GM23248 (cell line): Measurements from ENCODE around the gene CHCHD3. TPM values are rescaled to one million over a fixed set of nuclear protein-coding genes. Genes with fewer than 3 reads are reported as not detected.

Experiments
- DNase-seq: peaks from one replicate; pipeline ENCODE4 v3.0.0-alpha.2; 2015
- H2AFZ ChIP-seq: fragments of 200-600 bp; sonication (generic); 2 replicates; pipeline ENCODE4 v1.6.1; 2016; ENCODE audit warnings: antibody characterized with exemption
- H3F3A ChIP-seq: fragments of 200-600 bp; sonication (generic); 2 replicates; pipeline ENCODE4 v1.6.1; 2016; ENCODE audit warnings: mild to moderate bottlenecking, antibody characterized with exemption, mixed run types; ENCODE audit not compliant: insufficient read depth
- H3K27ac ChIP-seq: fragments of 200-600 bp; sonication (generic); 2 replicates; pipeline ENCODE4 v1.5.1; 2016; ENCODE audit warnings: mild to moderate bottlenecking
- H3K27me3 ChIP-seq: fragments of 200-600 bp; sonication (generic); replicated peaks from 2 replicates; pipeline ENCODE4 v1.6.1; 2016; ENCODE audit warnings: mild to moderate bottlenecking; ENCODE audit not compliant: insufficient read depth
- H3K36me3 ChIP-seq: fragments of 200-600 bp; sonication (generic); 2 replicates; pipeline ENCODE4 v1.6.1; 2016; ENCODE audit warnings: low read depth, mild to moderate bottlenecking
- H3K4me1 ChIP-seq: fragments of 200-600 bp; sonication (generic); 2 replicates; pipeline ENCODE4 v1.6.1; 2016; ENCODE audit warnings: mild to moderate bottlenecking; ENCODE audit not compliant: insufficient read depth
- H3K4me2 ChIP-seq: fragments of 200-600 bp; sonication (generic); one replicate; pipeline ENCODE4 v1.6.1; 2016; ENCODE audit warnings: mild to moderate bottlenecking; ENCODE audit not compliant: unreplicated experiment
- H3K4me3 ChIP-seq: fragments of 200-600 bp; sonication (generic); 2 replicates; pipeline ENCODE4 v1.5.1; 2016; ENCODE audit warnings: mild to moderate bottlenecking
- H3K79me2 ChIP-seq: fragments of 200-600 bp; sonication (generic); 2 replicates; pipeline ENCODE4 v1.6.1; 2016; ENCODE audit warnings: mild to moderate bottlenecking; ENCODE audit not compliant: insufficient read depth
- H3K9ac ChIP-seq: fragments of 200-600 bp; sonication (generic); 2 replicates; pipeline ENCODE4 v1.6.1; 2016; ENCODE audit warnings: mild to moderate bottlenecking
- H3K9me2 ChIP-seq: fragments of 200-600 bp; sonication (generic); 2 replicates; pipeline ENCODE4 v1.6.1; 2016; ENCODE audit warnings: mixed run types, mild to moderate bottlenecking, moderate library complexity; ENCODE audit not compliant: insufficient read depth
- H3K9me3 ChIP-seq: fragments of 200-600 bp; sonication (generic); one replicate; pipeline ENCODE4 v1.6.1; 2017; ENCODE audit warnings: low read depth
- H4K20me1 ChIP-seq: fragments of 200-600 bp; sonication (generic); 2 replicates; pipeline ENCODE4 v1.6.0; 2016; ENCODE audit not compliant: insufficient read depth
- EZH2 ChIP-seq: fragments of 200-600 bp; sonication (generic); IDR thresholded peaks from 2 replicates; pipeline ENCODE4 v1.6.1; 2018; ENCODE audit warnings: antibody characterized with exemption, mild to moderate bottlenecking; ENCODE audit not compliant: insufficient read depth, poor library complexity, severe bottlenecking
- EZH2phosphoT487 ChIP-seq: fragments of 200-600 bp; sonication (generic); IDR thresholded peaks from 2 replicates; pipeline ENCODE4 v1.6.1; 2018; ENCODE audit warnings: antibody characterized with exemption, moderate library complexity, mild to moderate bottlenecking, low read depth; ENCODE audit not compliant: insufficient read depth
- WGBS, 2 experiments: methylation state at CpG; one replicate each; pipeline ENCODE4 v1.1.6; 2015 to 2017; ENCODE audit warnings: low lambda C conversion rate in 2 of 2, low coverage in 1 of 2; ENCODE audit errors: missing lambda C conversion rate in 2 of 2; 5-methylcytosine and 5-hydroxymethylcytosine counted together
- in situ Hi-C: fragments of 300-500 bp; cut with MboI; formaldehyde crosslinking; loops from 2 replicates; pipeline ENCODE4 v1.15.0; 2020
- polyA plus RNA-seq: library from polyadenylated mRNA; unstranded; fragments of >200 nt; fragmentation: Nextera tagmentation; extraction: Ambion mirVana; gene quantifications from 2 replicates; pipeline ENCODE4 v1.2.1, GENCODE V29; 2016
- total RNA-seq: library from RNA; depleted of rRNA; stranded (reverse); fragments of >200 nt; shearing (Covaris generic); gene quantifications from 2 replicates; pipeline ENCODE4 v1.2.3, GENCODE V29; 2014

CHCHD3 gene
- total and polyA plus RNA-seq, 2 experiments from 2014 or later = 43.7 to 66.1 TPM

- no peak overlapping the region for H3K4me3 ChIP-seq
- H3K9me3 ChIP-seq = no peaks in the 10 kb centered on the region
- H4K20me1 ChIP-seq = no peaks in the 10 kb centered on the region
- no peaks in the 10 kb centered on the region for H3K79me2 ChIP-seq
- no peak overlapping the region for H3K4me2 ChIP-seq
- no peaks in the 10 kb centered on the region for H3K9me2 ChIP-seq
- H2AFZ ChIP-seq = no peak overlapping the region
- H3F3A ChIP-seq = no peaks in the 10 kb centered on the region
- H3K36me3 ChIP-seq = no peaks in the 10 kb centered on the region
- TF ChIP-seq EZH2phosphoT487 = no peak
- TF ChIP-seq EZH2 = no peak
- no peak for DNase-seq
- H3K4me1 ChIP-seq = no peaks in the 10 kb centered on the region
- H3K9ac ChIP-seq = no peak overlapping the region
- in situ Hi-C loops = no loop called here
- peaks cover 3% of the 10 kb centered on the region for H3K27me3 ChIP-seq
- H3K27ac ChIP-seq = no peak overlapping the region
- 56 to 77% methylated on average over 3 of the region's 3 CpGs for WGBS, 2 experiments
Observed at GRCh38 chr7:132757783-132758182, 324.1 kb downstream of the CHCHD3 start.

GRCh38 chr7:132756484-132756990, 325.4 kb downstream of the CHCHD3 start:
- H3F3A ChIP-seq = no peaks in the 10 kb centered on the region
- 71 to 73% methylated on average over 5 of the region's 5 CpGs for WGBS, 2 experiments
- no peak for DNase-seq
- TF ChIP-seq EZH2phosphoT487 (no peak), EZH2 (no peak)
- no peaks in the 10 kb centered on the region for H4K20me1 ChIP-seq
- H3K4me1 ChIP-seq = peaks cover 9% of the 10 kb centered on the region; the same call in 1 of the 2 replicates
- H3K27ac ChIP-seq = no peak overlapping the region
- H3K27me3 ChIP-seq = peaks cover 3% of the 10 kb centered on the region
- H3K4me2 ChIP-seq = no peak overlapping the region
- H3K36me3 ChIP-seq = no peaks in the 10 kb centered on the region
- no peaks in the 10 kb centered on the region for H3K9me3 ChIP-seq
- H3K9me2 ChIP-seq = no peaks in the 10 kb centered on the region
- H2AFZ ChIP-seq = no peak overlapping the region
- H3K4me3 ChIP-seq = no peak overlapping the region
- in situ Hi-C loops = no loop called here
- H3K9ac ChIP-seq = no peak overlapping the region
- H3K79me2 ChIP-seq = no peaks in the 10 kb centered on the region

GRCh38 chr7:132755538-132756483, 326.1 kb downstream of the CHCHD3 start:
- Histone ChIP-seq H3K9me2 (no peaks in the 10 kb centered on the region), H3K4me3 (no peak overlapping the region), H3K27me3 (peaks cover 5% of the 10 kb centered on the region), H2AFZ (no peak overlapping the region), H3K27ac (no peak overlapping the region), H4K20me1 (no peaks in the 10 kb centered on the region), H3K36me3 (no peaks in the 10 kb centered on the region), H3K4me1 (peaks cover 9% of the 10 kb centered on the region; the same call in 1 of the 2 replicates), H3K9ac (no peak overlapping the region), H3F3A (no peaks in the 10 kb centered on the region), H3K4me2 (no peak overlapping the region), H3K9me3 (no peaks in the 10 kb centered on the region), H3K79me2 (no peaks in the 10 kb centered on the region)
- peak; percentile 25 for DNase-seq
- 72 to 78% methylated on average over 5 of the region's 5 CpGs for WGBS, 2 experiments
- in situ Hi-C loops = no loop called here
- TF ChIP-seq EZH2phosphoT487 = no peak
- TF ChIP-seq EZH2 = no peak

GRCh38 chr7:132752431-132752830, 329.5 kb downstream of the CHCHD3 start:
- in situ Hi-C loops = no loop called here
- TF ChIP-seq EZH2phosphoT487 = no peak
- no peak for TF ChIP-seq EZH2
- Histone ChIP-seq H3K9me3 (no peaks in the 10 kb centered on the region), H3K9me2 (no peaks in the 10 kb centered on the region), H4K20me1 (no peaks in the 10 kb centered on the region), H3F3A (no peaks in the 10 kb centered on the region), H3K9ac (no peak overlapping the region), H3K4me1 (peaks cover 9% of the 10 kb centered on the region; the same call in 1 of the 2 replicates), H3K27me3 (peaks cover 21% of the 10 kb centered on the region; the same call in 1 of the 2 replicates), H3K4me2 (no peak overlapping the region), H3K79me2 (no peaks in the 10 kb centered on the region), H3K36me3 (no peaks in the 10 kb centered on the region), H2AFZ (no peak overlapping the region), H3K27ac (no peak overlapping the region), H3K4me3 (no peak overlapping the region)
- peak; percentile 15 for DNase-seq
- 75 to 87% methylated on average over 2 of the region's 2 CpGs for WGBS, 2 experiments
